Caco-2 (cell line): ENCODE data around the gene MLIP. TPM values are rescaled to one million over a fixed set of nuclear protein-coding genes. Genes with fewer than 3 reads are reported as not detected.

Source experiments
- BruUV-seq: library from RNA; stranded (reverse); fragments of 400-500 nt; replicated peaks from 2 replicates; lab custom pipeline; 2021; lab: Mats Ljungman, UMichigan
- CTCF ChIA-PET: fragments of 300-600 bp; sonication (Branson Sonifier 250); formaldehyde crosslinking; loops from one replicate; lab custom pipeline; 2022; ENCODE audit warnings: antibody characterized with exemption; lab: Charles Lee
- POLR2A ChIA-PET: fragments of 300-600 bp; sonication (Branson Sonifier 250); formaldehyde crosslinking; loops from one replicate; lab custom pipeline; 2022; ENCODE audit warnings: antibody characterized with exemption; lab: Charles Lee
- DNase-seq, 2 experiments: peaks; one replicate each; pipeline versions ENCODE4 v3.0.0 to v3.0.0-alpha.2; 2020 to 2022
- H3K27me3 ChIP-seq: replicated peaks from 2 replicates; pipeline ENCODE4 v1.6.0; 2011; ENCODE audit warnings: low read length; ENCODE audit not compliant: control insufficient read depth, insufficient read depth
- H3K36me3 ChIP-seq: 2 replicates; pipeline ENCODE4 v1.5.1; 2011; ENCODE audit warnings: low read length; ENCODE audit not compliant: control insufficient read depth, insufficient read depth
- H3K4me1 ChIP-seq: fragments of 250-450 bp; sonication (Bioruptor Pico); 2 replicates; pipeline ENCODE4 v1.5.1; 2020; ENCODE audit warnings: mild to moderate bottlenecking
- H3K4me3 ChIP-seq: 2 replicates; pipeline ENCODE4 v1.5.1; 2011; ENCODE audit warnings: low read depth, mild to moderate bottlenecking, control low read depth, low read length
- H3K9me3 ChIP-seq: fragments of 250-450 bp; sonication (Bioruptor Pico); 2 replicates; pipeline ENCODE4 v1.5.1; 2020; ENCODE audit warnings: mild to moderate bottlenecking, moderate library complexity
- H3K27ac Mint-ChIP-seq: one replicate; pipeline ENCODE4 v1.8.0; 2022; ENCODE audit warnings: mixed read lengths; ENCODE audit not compliant: unreplicated experiment
- H3K27me3 Mint-ChIP-seq: one replicate; pipeline ENCODE4 v1.8.0; 2022; ENCODE audit warnings: mixed read lengths; ENCODE audit not compliant: insufficient read depth, unreplicated experiment
- H3K36me3 Mint-ChIP-seq: one replicate; pipeline ENCODE4 v1.8.0; 2022; ENCODE audit warnings: mild to moderate bottlenecking, mixed read lengths; ENCODE audit not compliant: insufficient read depth, unreplicated experiment
- H3K4me1 Mint-ChIP-seq: one replicate; pipeline ENCODE4 v1.8.0; 2022; ENCODE audit warnings: low read depth, mixed read lengths; ENCODE audit not compliant: unreplicated experiment
- H3K4me3 Mint-ChIP-seq: one replicate; pipeline ENCODE4 v1.8.0; 2022; ENCODE audit warnings: mild to moderate bottlenecking, moderate library complexity, mixed read lengths; ENCODE audit not compliant: unreplicated experiment
- H3K9me3 Mint-ChIP-seq: one replicate; pipeline ENCODE4 v1.8.0; 2022; ENCODE audit warnings: mixed read lengths; ENCODE audit not compliant: unreplicated experiment
- intact Hi-C: fragments of 100-400 bp; cut with micrococcal nuclease; formaldehyde crosslinking; loops from one replicate; pipeline ENCODE4 v1.10.0; 2022; ENCODE audit not compliant: unreplicated experiment
- total RNA-seq: library from RNA; stranded (reverse); gene quantifications from 2 replicates; pipeline ENCODE4 v1.2.3, GENCODE V29; 2022
- TF ChIP-seq, protein P1 (sequence below), 2 experiments: fragments of 200-600 bp in 1 of 2; IDR thresholded peaks; 1 replicate in 1 of 2; 2 replicates in 1 of 2; pipeline versions ENCODE4 v1.5.1 to v1.8.0; 2011 to 2022; ENCODE audit warnings: antibody characterized with exemption in 1 of 2, control low read depth in 1 of 2, inconsistent platforms in 1 of 2, low read depth in 1 of 2, low read length in 1 of 2, mild to moderate bottlenecking in 1 of 2, moderate library complexity in 1 of 2; ENCODE audit not compliant: insufficient read depth in 1 of 2, severe bottlenecking in 1 of 2, unreplicated experiment in 1 of 2

The MLIP gene
- total RNA-seq, 1 experiment from 2014 or later = 0.88 TPM

DNA sequence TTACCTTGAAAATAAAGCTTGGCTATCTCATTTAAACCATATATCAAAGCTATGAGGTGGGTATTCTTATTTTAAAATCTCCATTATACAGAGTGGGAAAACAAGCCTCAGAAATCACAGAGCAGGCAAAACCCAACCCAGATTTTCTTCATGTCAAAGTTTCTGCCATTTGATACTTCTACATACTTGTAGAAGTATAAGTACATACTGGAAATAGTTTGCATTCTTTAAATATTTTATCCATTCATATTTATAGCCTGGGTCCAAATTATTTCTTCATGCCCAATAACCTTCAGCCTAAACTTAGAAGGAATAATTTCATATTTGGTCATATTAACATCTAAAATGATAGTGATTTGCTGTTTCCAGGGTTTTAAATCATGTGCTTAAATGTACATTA, 61.8 kb downstream of the MLIP start:
- no peak overlapping the region for H3K27ac Mint-ChIP-seq
- H3K27me3 Mint-ChIP-seq = peaks cover 3% of the 10 kb centered on the region
- H3K27me3 ChIP-seq = no peaks in the 10 kb centered on the region
- BruUV-seq = no TSS peak
- no peak for DNase-seq
- H3K9me3 ChIP-seq = no peaks in the 10 kb centered on the region
- H3K4me1 Mint-ChIP-seq = no peaks in the 10 kb centered on the region
- POLR2A ChIA-PET = no interaction called here
- TF ChIP-seq, protein P1, sequence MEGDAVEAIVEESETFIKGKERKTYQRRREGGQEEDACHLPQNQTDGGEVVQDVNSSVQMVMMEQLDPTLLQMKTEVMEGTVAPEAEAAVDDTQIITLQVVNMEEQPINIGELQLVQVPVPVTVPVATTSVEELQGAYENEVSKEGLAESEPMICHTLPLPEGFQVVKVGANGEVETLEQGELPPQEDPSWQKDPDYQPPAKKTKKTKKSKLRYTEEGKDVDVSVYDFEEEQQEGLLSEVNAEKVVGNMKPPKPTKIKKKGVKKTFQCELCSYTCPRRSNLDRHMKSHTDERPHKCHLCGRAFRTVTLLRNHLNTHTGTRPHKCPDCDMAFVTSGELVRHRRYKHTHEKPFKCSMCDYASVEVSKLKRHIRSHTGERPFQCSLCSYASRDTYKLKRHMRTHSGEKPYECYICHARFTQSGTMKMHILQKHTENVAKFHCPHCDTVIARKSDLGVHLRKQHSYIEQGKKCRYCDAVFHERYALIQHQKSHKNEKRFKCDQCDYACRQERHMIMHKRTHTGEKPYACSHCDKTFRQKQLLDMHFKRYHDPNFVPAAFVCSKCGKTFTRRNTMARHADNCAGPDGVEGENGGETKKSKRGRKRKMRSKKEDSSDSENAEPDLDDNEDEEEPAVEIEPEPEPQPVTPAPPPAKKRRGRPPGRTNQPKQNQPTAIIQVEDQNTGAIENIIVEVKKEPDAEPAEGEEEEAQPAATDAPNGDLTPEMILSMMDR (IDR thresholded peaks at IDR 0.05; ENCODE audit: insufficient read depth in 1 of 2, low read depth in 1 of 2, low read length in 1 of 2, severe bottlenecking in 1 of 2, unreplicated experiment in 1 of 2) = no peak
- no peak overlapping the region for H3K4me3 ChIP-seq
- H3K36me3 ChIP-seq = no peaks in the 10 kb centered on the region
- no peak overlapping the region for H3K4me3 Mint-ChIP-seq
- intact Hi-C loops = no loop called here
- no peaks in the 10 kb centered on the region for H3K4me1 ChIP-seq
- CTCF ChIA-PET = no interaction called here
- H3K36me3 Mint-ChIP-seq = no peaks in the 10 kb centered on the region
- no peaks in the 10 kb centered on the region for H3K9me3 Mint-ChIP-seq

DNA sequence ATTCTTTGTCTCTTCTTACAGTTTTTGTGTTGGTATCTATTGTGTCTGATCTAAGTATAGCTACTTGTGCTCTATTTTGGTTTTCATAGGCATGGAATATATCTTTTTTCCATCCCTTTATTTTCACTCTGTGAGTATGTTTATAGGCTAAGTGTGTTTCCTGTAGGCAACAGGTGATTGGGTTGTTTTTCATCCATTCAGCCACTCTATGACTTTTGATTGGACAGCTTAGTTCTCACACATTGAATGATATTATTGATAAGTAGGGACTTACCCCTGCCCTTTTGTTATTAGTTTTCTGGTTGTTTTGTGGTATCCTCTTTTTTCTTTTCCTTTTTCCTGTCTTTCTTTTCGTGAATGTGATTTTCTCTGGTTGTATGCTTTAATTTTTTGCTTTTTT, 67.9 kb downstream of the MLIP start:
- BruUV-seq = no TSS peak
- no peaks in the 10 kb centered on the region for H3K27me3 ChIP-seq
- POLR2A ChIA-PET = no interaction called here
- no peak overlapping the region for H3K4me3 ChIP-seq
- Mint-ChIP-seq H3K9me3 (no peaks in the 10 kb centered on the region), H3K27me3 (peaks cover 10% of the 10 kb centered on the region), H3K4me1 (no peaks in the 10 kb centered on the region), H3K4me3 (no peak overlapping the region), H3K36me3 (no peaks in the 10 kb centered on the region), H3K27ac (no peak overlapping the region)
- H3K4me1 ChIP-seq = no peaks in the 10 kb centered on the region
- DNase-seq = no peak
- H3K9me3 ChIP-seq = no peaks in the 10 kb centered on the region
- CTCF ChIA-PET = no interaction called here
- TF ChIP-seq, protein P1 (IDR thresholded peaks at IDR 0.05; ENCODE audit: insufficient read depth in 1 of 2, low read depth in 1 of 2, low read length in 1 of 2, severe bottlenecking in 1 of 2, unreplicated experiment in 1 of 2) = no peak
- intact Hi-C loops = no loop called here
- no peaks in the 10 kb centered on the region for H3K36me3 ChIP-seq

DNA sequence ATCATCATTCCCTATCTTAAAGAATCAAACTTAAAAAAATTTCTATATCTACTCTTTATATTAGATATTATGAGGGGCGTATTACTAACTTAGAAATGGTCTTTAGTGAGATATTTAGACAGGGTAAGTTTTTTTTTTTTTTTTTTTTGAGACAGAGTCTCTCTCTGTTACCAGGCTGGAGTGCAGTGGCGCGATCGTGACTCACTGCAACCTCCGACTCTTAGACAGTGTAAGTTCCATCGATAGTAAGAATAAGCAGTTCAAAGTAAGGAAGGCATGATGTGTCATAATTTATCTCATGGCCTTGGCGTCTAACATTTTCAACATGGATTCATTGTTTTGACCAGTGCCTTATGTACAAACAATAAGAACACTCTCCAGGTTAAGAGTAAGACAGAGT, 72.4 kb downstream of the MLIP start:
- Mint-ChIP-seq H3K4me1 (no peaks in the 10 kb centered on the region), H3K36me3 (no peaks in the 10 kb centered on the region), H3K9me3 (no peaks in the 10 kb centered on the region), H3K27ac (no peak overlapping the region), H3K4me3 (no peak overlapping the region), H3K27me3 (peaks cover 10% of the 10 kb centered on the region)
- TF ChIP-seq, protein P1 (IDR thresholded peaks at IDR 0.05; ENCODE audit: insufficient read depth in 1 of 2, low read depth in 1 of 2, low read length in 1 of 2, severe bottlenecking in 1 of 2, unreplicated experiment in 1 of 2) = no peak
- intact Hi-C loops = no loop called here
- no TSS peak for BruUV-seq
- DNase-seq = no peak
- H3K36me3 ChIP-seq = no peaks in the 10 kb centered on the region
- POLR2A ChIA-PET = no interaction called here
- CTCF ChIA-PET = no interaction called here
- H3K27me3 ChIP-seq = no peaks in the 10 kb centered on the region
- H3K4me3 ChIP-seq = no peak overlapping the region
- H3K4me1 ChIP-seq = no peaks in the 10 kb centered on the region
- no peaks in the 10 kb centered on the region for H3K9me3 ChIP-seq
